Measurements from ENCODE around the gene MTHFSD.
A peak's percentile ranks its signal among the peaks of the same experiment; 100 is the strongest.

The MTHFSD gene

DNA sequence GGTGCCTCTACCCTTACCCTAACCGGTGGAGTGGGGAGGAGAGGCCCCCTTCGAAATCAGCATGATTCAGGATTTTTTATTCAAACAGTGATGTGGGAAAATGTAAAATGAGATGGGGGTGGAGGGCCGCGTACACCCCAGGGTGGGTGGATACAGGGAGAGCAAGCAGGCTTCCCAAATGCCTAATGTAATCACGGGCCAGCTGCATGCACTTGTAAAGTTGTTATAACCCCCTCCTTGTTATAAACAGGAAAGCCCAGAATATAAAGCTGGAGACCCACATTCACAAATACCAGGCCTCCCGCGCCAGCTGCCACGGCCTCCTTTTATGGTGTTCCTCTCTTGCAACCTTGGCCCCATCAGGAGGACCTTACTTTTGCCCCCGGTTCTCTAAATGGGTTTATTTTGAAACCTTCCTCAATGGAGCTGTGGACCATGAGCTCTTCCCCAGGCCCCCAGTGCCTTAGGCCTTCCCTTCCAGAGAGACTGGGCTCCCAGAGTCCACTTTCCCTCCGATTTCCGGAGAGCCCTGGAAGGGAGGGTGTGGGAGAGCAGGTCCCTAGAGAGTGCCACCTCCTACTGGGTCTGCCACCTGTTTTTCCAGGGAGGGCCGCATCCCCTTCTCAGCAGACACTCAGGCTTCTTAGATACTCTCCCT lies 22.4 kb upstream of the MTHFSD start:
- TF ChIP-seq, protein P1, sequence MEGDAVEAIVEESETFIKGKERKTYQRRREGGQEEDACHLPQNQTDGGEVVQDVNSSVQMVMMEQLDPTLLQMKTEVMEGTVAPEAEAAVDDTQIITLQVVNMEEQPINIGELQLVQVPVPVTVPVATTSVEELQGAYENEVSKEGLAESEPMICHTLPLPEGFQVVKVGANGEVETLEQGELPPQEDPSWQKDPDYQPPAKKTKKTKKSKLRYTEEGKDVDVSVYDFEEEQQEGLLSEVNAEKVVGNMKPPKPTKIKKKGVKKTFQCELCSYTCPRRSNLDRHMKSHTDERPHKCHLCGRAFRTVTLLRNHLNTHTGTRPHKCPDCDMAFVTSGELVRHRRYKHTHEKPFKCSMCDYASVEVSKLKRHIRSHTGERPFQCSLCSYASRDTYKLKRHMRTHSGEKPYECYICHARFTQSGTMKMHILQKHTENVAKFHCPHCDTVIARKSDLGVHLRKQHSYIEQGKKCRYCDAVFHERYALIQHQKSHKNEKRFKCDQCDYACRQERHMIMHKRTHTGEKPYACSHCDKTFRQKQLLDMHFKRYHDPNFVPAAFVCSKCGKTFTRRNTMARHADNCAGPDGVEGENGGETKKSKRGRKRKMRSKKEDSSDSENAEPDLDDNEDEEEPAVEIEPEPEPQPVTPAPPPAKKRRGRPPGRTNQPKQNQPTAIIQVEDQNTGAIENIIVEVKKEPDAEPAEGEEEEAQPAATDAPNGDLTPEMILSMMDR (IDR thresholded peaks at IDR 0.05; ENCODE audit: extremely low read depth, insufficient read depth, missing control alignments) = no peak
- DNase-seq (ENCODE audit: low spot score) = no peak
- in situ Hi-C loops (cut with MboI; ENCODE audit: low pct_unique_long_range_greater_than_20kb, low sequenced_read_pairs, unreplicated experiment) = no loop called here

DNA sequence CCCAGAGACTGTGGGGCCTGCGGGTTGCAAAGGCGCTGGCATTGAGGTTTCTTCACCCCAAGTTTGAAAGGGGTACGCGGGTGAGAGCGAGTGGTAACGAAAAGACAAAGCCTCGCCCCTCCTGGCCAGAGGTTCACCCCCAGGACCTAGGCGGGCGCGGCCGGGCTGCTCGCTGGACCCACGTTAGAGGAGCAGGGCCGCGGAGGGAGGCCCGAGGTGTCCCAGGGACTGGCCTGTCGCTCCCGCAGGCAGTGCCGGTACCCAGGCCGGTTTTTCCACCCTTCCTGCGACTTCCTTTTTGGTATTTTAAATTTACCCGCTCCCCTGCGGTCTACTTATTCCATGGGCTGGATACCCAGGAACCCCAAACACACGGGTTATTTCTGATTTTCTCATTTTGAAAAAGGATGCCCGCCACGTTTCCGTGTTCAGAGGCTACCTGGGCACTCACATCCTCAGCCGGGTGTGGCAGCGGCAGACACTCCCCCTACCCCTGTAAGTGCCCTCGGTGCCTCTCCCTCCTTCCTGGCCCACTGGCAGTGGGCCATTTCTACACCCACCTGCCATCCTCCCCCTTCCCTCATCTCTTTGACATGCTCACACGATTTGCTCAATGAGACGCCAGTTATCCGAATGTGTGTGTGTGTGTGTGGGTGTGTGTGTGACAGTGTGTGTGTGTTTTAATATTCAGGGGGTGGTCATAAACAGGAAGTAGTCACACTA lies 21.7 kb upstream of the MTHFSD start:
- in situ Hi-C loops (cut with MboI; ENCODE audit: low pct_unique_long_range_greater_than_20kb, low sequenced_read_pairs, unreplicated experiment) = no loop called here
- TF ChIP-seq, protein P1 (IDR thresholded peaks at IDR 0.05; ENCODE audit: extremely low read depth, insufficient read depth, missing control alignments) = no peak
- DNase-seq (ENCODE audit: low spot score) = no peak

DNA sequence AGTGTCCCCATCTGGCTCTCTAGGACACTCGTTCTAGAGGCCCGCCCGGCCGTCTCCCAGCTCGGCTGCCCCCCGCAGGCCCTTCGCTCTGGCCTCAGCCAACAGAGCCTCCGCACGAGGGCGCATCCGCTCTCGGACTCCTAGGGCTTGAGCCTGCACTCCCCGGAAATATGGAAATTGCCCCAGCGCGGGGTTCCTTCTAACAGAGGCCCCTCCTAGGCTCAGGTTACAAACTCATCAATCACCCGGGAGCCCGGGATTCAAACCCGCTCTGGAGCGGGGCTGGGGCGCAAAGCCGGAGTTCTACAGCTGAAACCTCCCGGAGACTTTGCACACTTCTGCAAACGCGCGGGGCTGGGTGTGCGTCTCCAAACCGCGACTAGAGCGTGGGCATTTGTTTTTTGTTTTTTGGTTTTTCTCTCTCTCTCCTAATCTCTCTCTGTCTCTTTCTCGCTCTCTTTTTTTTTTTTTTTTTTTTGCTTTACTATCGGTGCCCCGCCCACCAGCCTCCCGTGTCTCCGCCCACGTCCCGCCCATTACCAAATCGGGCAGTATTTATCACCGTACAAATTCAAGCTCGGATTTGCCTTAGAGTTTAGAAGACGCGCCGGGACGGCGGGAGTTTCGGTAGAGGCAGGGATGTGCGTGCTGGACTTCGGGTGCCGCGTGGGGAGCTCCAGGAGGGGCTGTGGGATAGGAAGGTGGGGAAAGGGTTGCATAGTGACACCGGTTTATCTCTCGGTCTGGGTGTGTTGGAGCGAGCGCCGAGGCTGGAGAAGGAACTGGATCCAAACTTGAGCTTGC lies 20.9 kb upstream of the MTHFSD start:
- in situ Hi-C loops (cut with MboI; ENCODE audit: low pct_unique_long_range_greater_than_20kb, low sequenced_read_pairs, unreplicated experiment) = no loop called here
- TF ChIP-seq, protein P1 (IDR thresholded peaks at IDR 0.05; ENCODE audit: extremely low read depth, insufficient read depth, missing control alignments) = peak; percentile 67
- peak; percentile 76 for DNase-seq (ENCODE audit: low spot score)

DNA sequence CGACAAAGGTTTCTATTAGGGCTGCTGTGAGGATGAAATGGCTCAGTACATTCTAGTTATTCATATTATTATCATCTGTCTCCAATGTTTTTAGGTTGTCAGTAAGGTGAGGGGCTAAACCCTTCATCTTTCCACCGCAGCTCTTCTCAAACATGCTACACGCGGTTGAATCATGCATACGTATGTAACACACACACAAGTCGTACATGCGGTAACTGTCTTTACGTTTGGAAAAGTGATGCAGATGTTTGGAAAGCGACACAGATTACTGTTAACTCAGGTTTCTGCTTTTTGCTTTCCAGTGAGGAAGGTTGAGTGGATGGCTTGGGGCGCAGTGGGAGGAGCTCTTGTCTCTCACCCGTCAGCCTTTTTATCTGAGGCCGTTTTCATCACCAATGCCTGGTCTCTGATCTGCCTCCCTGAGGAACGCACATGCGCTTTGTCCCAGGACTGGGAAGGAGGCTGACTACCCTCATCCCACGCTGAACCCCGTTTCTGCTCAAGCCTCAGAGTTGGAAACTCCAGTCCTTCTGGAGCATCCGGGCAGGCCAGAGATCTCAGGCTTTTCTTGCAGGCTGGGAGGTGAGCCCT lies 20.2 kb upstream of the MTHFSD start:
- no peak for DNase-seq (ENCODE audit: low spot score)
- TF ChIP-seq, protein P1 (IDR thresholded peaks at IDR 0.05; ENCODE audit: extremely low read depth, insufficient read depth, missing control alignments) = no peak
- in situ Hi-C loops (cut with MboI; ENCODE audit: low pct_unique_long_range_greater_than_20kb, low sequenced_read_pairs, unreplicated experiment) = no loop called here

DNA sequence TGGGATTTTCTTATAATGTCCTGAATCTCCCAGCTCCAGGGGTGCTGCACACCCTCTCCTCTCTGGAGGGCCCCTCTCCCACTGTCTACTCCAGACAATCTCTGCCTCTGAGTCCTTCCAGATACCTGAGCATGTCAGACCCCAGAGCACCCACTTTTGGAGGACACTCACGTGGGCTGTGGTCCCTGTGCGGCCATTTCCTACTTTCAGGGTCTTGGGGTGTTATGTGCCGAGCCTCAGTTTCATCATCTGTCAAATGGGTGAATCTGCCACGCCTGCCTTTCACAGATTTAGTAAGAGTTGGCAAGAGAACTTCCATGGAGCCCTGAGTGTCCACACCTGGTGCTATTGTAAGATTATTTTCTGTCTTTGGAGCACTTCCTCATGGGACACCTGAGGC lies 19.6 kb upstream of the MTHFSD start:
- in situ Hi-C loops (cut with MboI; ENCODE audit: low pct_unique_long_range_greater_than_20kb, low sequenced_read_pairs, unreplicated experiment) = no loop called here
- no peak for DNase-seq (ENCODE audit: low spot score)
- TF ChIP-seq, protein P1 (IDR thresholded peaks at IDR 0.05; ENCODE audit: extremely low read depth, insufficient read depth, missing control alignments) = no peak

All from GM13977 (cell line).